ENCODE measurements around the gene DCAF8.
"Not testable (repeated sequence)": the region's sequence is repeated elsewhere in the genome, so short reads cannot be mapped to it uniquely, and the experiment has no call there.

DCAF8 gene

GRCh38 chr1:160261893-160262794, at the start of gene DCAF8:
Gene DCAF8, minus strand, starts transcription at chr1:160262549. Its CDS starts 18,541 bp downstream, at chr1:160244008.
- DNase-seq = peak; percentile 98

GRCh38 chr1:160309571-160309970, 47.2 kb upstream of the DCAF8 start:
- DNase-seq = no peak

GRCh38 chr1:160309185-160309557, 46.8 kb upstream of the DCAF8 start:
- no peak for DNase-seq

GRCh38 chr1:160308451-160309184, 46.3 kb upstream of the DCAF8 start:
- DNase-seq = no peak

GRCh38 chr1:160307118-160307791, 44.9 kb upstream of the DCAF8 start:
- DNase-seq = peak; percentile 10

- no peak for DNase-seq
Observed at GRCh38 chr1:160300173-160300572, 37.8 kb upstream of the DCAF8 start.

- DNase-seq = no peak
Observed at GRCh38 chr1:160296036-160296435, 33.7 kb upstream of the DCAF8 start.

- DNase-seq = no peak
Observed at GRCh38 chr1:160293020-160293968, 30.9 kb upstream of the DCAF8 start.

- DNase-seq = peak; percentile 71
Observed at GRCh38 chr1:160291248-160292220, 29.2 kb upstream of the DCAF8 start.

GRCh38 chr1:160287769-160288168, 25.4 kb upstream of the DCAF8 start:
- not testable (repeated sequence) for DNase-seq

- DNase-seq = no peak
Observed at GRCh38 chr1:160285506-160285905, 23.2 kb upstream of the DCAF8 start.

- DNase-seq = peak; percentile 89
Observed at GRCh38 chr1:160284782-160285344, 22.5 kb upstream of the DCAF8 start, which contains the start of gene PEX19. Gene PEX19, minus strand, starts transcription at chr1:160285133. Its CDS starts 9 bp downstream, at chr1:160285124.

- no peak for DNase-seq
Observed at GRCh38 chr1:160284220-160284781, 22.0 kb upstream of the DCAF8 start.

GRCh38 chr1:160282807-160283206, 20.5 kb upstream of the DCAF8 start:
- no peak for DNase-seq

- no peak for DNase-seq
Observed at GRCh38 chr1:160277987-160278386, 15.6 kb upstream of the DCAF8 start.

GRCh38 chr1:160277330-160277729, 15.0 kb upstream of the DCAF8 start:
- DNase-seq = no peak

- no peak for DNase-seq
Observed at GRCh38 chr1:160271025-160271424, 8.7 kb upstream of the DCAF8 start.

GRCh38 chr1:160267284-160267991, 5.1 kb upstream of the DCAF8 start:
- no peak for DNase-seq

GRCh38 chr1:160264795-160265307, 2.5 kb upstream of the DCAF8 start:
- DNase-seq = no peak

Measured in CD4-positive, alpha-beta T cell treated with Interferon gamma for 1 hour (primary cell).